GM12872 (cell line): ENCODE measurements around the gene C2orf49.

Experiments used
- CTCF ChIP-seq: IDR thresholded peaks from 3 replicates; pipeline ENCODE4 v1.5.1; 2011; ENCODE audit warnings: low read depth, mild to moderate bottlenecking, low read length, moderate library complexity; ENCODE audit not compliant: insufficient read depth

C2orf49 gene

DNA sequence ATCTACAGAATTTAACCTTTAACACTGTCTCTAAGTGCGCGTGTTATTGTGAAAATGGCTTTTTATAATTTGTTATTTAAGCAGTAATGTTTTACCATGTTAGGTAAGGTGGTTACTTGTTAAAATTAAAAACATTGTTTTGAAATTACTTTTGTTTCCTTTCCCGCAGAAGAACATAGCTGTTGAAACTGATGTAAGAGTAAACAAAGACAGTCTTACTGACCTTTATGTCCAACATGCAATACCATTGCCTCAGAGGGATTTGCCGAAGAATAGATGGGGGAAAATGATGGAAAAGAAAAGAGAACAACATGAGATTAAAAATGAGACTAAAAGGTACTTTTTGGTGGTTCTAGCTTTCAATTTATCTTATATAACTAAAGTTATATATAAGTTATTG is 2.1 kb downstream of the C2orf49 start:
- TF ChIP-seq CTCF = no peak

DNA sequence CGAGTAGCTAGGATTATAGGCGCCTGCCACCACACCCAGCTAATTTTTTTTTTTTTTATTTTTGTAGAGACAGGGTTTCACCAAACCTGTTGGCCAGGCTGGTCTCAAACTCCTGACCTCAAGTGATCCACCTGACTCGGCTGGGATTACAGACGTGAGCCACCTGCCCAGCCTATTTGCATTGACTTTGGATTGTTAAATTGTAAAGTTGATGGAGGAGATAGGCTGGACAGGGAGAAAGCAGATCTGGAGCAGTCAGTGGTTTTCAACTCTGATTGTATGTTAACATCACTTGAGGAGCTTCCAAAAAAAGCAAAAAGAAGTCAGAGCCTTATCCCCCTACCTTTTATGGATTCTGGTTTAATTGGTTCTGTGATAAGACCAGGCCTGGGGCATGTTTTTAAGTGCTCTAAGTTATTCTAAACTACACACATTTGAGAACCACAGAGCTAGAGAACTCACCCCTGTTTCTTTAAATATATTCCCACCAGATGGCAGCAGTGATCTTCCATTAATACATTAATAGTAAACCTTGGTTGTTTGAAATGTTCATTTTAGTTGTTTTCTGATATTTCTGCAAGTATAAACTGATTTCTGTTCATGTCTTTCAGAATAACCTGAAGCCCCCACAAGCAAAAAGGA is 7.5 kb downstream of the C2orf49 start:
- peak; percentile 20; the same call in 1 of the 3 replicates for TF ChIP-seq CTCF

- TF ChIP-seq CTCF = no peak
These were observed 19.8 kb downstream of the C2orf49 start for GRCh38 chr2:105357122-105357521.

DNA sequence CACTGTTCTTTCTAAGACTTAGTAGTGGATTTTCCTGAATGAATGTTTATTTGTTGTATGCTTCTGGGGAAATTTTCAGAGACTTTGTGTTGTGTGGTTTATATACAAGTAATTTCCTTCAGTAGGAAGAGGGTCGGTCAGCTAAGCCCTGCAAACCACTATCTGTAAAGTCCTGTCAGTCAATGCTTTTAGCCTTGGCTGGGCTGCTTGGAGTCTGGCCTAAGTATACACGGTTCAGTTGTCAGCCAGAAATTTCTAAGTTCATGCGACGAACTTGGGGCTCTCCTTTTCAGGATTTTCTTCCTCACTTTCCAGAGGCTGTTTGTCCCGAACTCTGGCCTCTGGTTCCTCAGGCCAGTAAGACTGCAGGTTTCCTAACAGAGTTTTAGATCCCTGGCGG is 21.3 kb downstream of the C2orf49 start:
- TF ChIP-seq CTCF = no peak

GRCh38 chr2:105361102-105361889 is 24.0 kb downstream of the C2orf49 start:
- TF ChIP-seq CTCF = no peak

GRCh38 chr2:105362862-105363591 is 25.7 kb downstream of the C2orf49 start:
- no peak for TF ChIP-seq CTCF

DNA sequence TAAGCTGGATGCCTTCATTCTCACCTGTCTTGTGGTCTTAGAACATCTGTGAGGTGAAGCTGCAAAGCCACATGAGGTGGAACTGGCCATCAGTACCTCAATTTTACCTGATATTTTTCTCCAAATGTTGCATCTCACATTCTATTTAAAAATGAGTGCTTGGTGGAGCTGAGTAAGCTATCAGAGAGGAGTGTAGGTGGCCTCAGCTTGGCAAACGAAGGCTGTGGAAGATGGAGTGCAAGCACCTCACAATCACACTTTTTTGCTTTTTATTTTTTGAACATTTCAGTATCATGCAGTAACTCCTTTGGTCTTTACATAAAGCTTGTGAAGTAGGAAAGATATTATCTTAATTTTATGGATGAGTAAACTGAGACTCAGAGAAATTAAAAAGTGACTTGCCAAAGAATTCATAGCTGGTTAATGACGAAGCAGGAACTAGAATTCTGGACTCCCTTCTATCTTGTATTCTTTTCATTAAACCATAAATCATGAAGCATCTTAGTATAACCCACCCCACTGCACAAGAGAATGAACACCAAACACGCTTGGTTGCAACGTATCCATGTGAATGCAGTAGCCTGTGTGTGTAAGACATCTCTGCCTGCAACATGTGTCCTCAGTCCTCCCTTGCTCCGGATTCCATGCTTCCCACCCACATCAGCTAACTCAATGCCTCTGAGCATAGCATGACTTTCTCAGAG is 27.2 kb downstream of the C2orf49 start:
- TF ChIP-seq CTCF = no peak
